ENCODE results near the gene AVPR2. TPM values are rescaled to one million over a fixed set of nuclear protein-coding genes. Genes with fewer than 3 reads are reported as not detected.

AVPR2 gene
- total and polyA plus RNA-seq, 2 donors (not counting 1 experiment from before 2014, with no cell fraction given): 0.12 TPM; not detected in 1

DNA sequence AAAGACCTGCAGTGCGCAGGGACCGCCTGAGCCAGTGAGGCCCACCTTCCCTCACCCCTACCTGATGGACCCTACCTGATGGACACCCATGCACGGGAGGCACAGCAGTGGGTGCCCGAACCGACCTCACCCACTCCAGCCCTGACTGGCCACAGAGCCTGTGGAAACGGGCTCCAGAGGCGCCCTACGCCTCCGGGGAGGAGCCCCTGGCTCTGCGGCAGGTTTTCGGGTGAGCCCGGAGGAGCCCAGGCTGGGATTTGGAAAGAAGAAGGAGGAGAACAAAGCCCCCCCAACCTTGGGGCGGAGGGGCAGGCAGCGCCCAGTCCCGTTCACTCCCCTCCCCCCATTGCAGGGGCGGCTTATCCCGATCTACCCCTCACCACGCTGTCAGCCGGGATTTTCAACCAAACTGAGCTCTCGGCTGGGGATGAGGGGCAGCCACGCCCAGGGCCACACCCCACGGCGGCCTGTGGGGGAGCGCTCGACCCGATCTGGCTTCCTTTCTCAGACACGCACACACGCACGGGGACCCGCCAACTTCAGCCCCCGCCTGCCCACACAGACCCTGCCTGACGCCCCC lies 19.2 kb upstream of the AVPR2 start:
- H4K20me1 ChIP-seq (ENCODE audit: control insufficient read depth, insufficient read depth, low read length, poor library complexity, severe bottlenecking): no peaks in the 10 kb centered on the region
- ATAC-seq (ENCODE audit: low read depth) (peak; percentile 22), DNase-seq (no peak)
- H3K4me3 Mint-ChIP-seq: peak overlapping the region; percentile 75
- no peaks in the 10 kb centered on the region for H3K36me3 ChIP-seq (replicated peaks in 1 of 2; ENCODE audit: control extremely low read depth in 1 of 2, control insufficient read depth in 1 of 2, extremely low read depth in 1 of 2, insufficient read depth in 2 of 2, low read length in 1 of 2)
- H3K4me3 ChIP-seq (ENCODE audit: control extremely low read depth in 1 of 5, extremely low read depth in 1 of 5, insufficient read depth in 1 of 5, low read depth in 2 of 5, low read length in 4 of 5): peak overlapping the region in 4 of 5 experiments; percentile 23 to 47 (median 40)
- peaks cover 6% of the 10 kb centered on the region for H3K27me3 Mint-ChIP-seq
- no peaks in the 10 kb centered on the region for H3K9me3 Mint-ChIP-seq (ENCODE audit: insufficient read depth)
- no peak overlapping the region for H3K27ac ChIP-seq (ENCODE audit: low read length in 2 of 2)
- WGBS (ENCODE audit: insufficient coverage): 2% methylated on average over 10 of the region's 32 CpGs
- CTCF ChIA-PET: interaction anchor here (1.4 kb wide), 1 partner anchor 217 kb away, joined by 3 read pairs; no protein-coding TSS in a partner anchor
- intact Hi-C loops (cut with micrococcal nuclease): loop anchor here (5.0 kb wide), 1 partner anchor 42 kb away; the partner anchor contains the start of gene ARHGAP4
- H3K27me3 ChIP-seq (replicated peaks in 1 of 4; ENCODE audit: control extremely low read depth in 1 of 4, control insufficient read depth in 3 of 4, insufficient read depth in 4 of 4, low read length in 3 of 4): peaks cover 0 to 33% (median 11%) of the 10 kb centered on the region in 4 experiments
- peaks cover 24% of the 10 kb centered on the region for H3K4me1 Mint-ChIP-seq
- H3K4me1 ChIP-seq (ENCODE audit: control insufficient read depth in 2 of 2, insufficient read depth in 2 of 2, low read length in 2 of 2): peaks cover 40 to 44% of the 10 kb centered on the region in 2 donors
- peak overlapping the region; percentile 74 for H3K4me2 ChIP-seq (replicated peaks; ENCODE audit: low read depth, low read length, poor library complexity, severe bottlenecking)
- H3K79me2 ChIP-seq (ENCODE audit: control insufficient read depth, insufficient read depth, low read length): no peaks in the 10 kb centered on the region
- TF ChIP-seq EZH2 (IDR thresholded peaks at IDR 0.05; ENCODE audit: borderline replicate concordance, insufficient read depth, low read depth, low read length, poor library complexity, severe bottlenecking): no peak
- TF ChIP-seq, protein P1, sequence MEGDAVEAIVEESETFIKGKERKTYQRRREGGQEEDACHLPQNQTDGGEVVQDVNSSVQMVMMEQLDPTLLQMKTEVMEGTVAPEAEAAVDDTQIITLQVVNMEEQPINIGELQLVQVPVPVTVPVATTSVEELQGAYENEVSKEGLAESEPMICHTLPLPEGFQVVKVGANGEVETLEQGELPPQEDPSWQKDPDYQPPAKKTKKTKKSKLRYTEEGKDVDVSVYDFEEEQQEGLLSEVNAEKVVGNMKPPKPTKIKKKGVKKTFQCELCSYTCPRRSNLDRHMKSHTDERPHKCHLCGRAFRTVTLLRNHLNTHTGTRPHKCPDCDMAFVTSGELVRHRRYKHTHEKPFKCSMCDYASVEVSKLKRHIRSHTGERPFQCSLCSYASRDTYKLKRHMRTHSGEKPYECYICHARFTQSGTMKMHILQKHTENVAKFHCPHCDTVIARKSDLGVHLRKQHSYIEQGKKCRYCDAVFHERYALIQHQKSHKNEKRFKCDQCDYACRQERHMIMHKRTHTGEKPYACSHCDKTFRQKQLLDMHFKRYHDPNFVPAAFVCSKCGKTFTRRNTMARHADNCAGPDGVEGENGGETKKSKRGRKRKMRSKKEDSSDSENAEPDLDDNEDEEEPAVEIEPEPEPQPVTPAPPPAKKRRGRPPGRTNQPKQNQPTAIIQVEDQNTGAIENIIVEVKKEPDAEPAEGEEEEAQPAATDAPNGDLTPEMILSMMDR (IDR thresholded peaks at IDR 0.05): no peak
- H3K9ac ChIP-seq (ENCODE audit: low read length): peak overlapping the region; percentile 43
- no peak overlapping the region for H3K27ac Mint-ChIP-seq
- no peak overlapping the region for H2AFZ ChIP-seq (ENCODE audit: insufficient read depth, low read depth, low read length, poor library complexity, severe bottlenecking)
- POLR2A ChIA-PET: interaction anchor here (1.5 to 1.8 kb wide), 2 partner anchors 15 to 41 kb away, joined by 3 to 5 read pairs; partner anchors contain the start of gene ARHGAP4
- H3K9me3 ChIP-seq (ENCODE audit: control extremely low read depth in 1 of 3, control insufficient read depth in 2 of 3, insufficient read depth in 1 of 3, low read length in 2 of 3): peaks cover 0 to 3% (median 0%) of the 10 kb centered on the region in 3 donors
